Peyer's patch (tissue), 4 donors: Measurements from ENCODE around the gene SMG1.
"Not testable (repeated sequence)": the region's sequence is repeated elsewhere in the genome, so short reads cannot be mapped to it uniquely, and the experiment has no call there.

ENCODE experiments used
- CTCF ChIP-seq, 6 experiments: fragments of 450-650 bp in 4 of 6; fragments of 200-600 bp in 2 of 6; sonication (generic) in 1 of 6; IDR thresholded peaks; one replicate each; pipeline ENCODE4 v1.5.1; 2017 to 2019; ENCODE audit warnings: antibody characterized with exemption in 6 of 6, mild to moderate bottlenecking in 3 of 6, moderate library complexity in 1 of 6
- POLR2A ChIP-seq, 2 donors: fragments of 450-650 bp; IDR thresholded peaks; one replicate each; pipeline ENCODE4 v1.5.1; 2017; ENCODE audit warnings: antibody characterized with exemption in 2 of 2, mild to moderate bottlenecking in 2 of 2, moderate library complexity in 2 of 2

GRCh38 chr16:18774651-18775050 is 151.6 kb downstream of the SMG1 start:
- TF ChIP-seq CTCF, POLR2A (IDR thresholded peaks at IDR 0.05): not testable (repeated sequence)
